ENCODE data around the gene NFIX. TPM values are rescaled to one million over a fixed set of nuclear protein-coding genes. Genes with fewer than 3 reads are reported as not detected.

NFIX gene
- total RNA-seq, 4 donors from 2014 or later = 56.0 to 154 (median 79.4) TPM

- TF ChIP-seq POLR2AphosphoS5 (IDR thresholded peaks at IDR 0.05) = peak; percentile 55 to 81
- TF ChIP-seq POLR2A (IDR thresholded peaks at IDR 0.05; ENCODE audit: low read depth) = no peak
- TF ChIP-seq, protein P1, sequence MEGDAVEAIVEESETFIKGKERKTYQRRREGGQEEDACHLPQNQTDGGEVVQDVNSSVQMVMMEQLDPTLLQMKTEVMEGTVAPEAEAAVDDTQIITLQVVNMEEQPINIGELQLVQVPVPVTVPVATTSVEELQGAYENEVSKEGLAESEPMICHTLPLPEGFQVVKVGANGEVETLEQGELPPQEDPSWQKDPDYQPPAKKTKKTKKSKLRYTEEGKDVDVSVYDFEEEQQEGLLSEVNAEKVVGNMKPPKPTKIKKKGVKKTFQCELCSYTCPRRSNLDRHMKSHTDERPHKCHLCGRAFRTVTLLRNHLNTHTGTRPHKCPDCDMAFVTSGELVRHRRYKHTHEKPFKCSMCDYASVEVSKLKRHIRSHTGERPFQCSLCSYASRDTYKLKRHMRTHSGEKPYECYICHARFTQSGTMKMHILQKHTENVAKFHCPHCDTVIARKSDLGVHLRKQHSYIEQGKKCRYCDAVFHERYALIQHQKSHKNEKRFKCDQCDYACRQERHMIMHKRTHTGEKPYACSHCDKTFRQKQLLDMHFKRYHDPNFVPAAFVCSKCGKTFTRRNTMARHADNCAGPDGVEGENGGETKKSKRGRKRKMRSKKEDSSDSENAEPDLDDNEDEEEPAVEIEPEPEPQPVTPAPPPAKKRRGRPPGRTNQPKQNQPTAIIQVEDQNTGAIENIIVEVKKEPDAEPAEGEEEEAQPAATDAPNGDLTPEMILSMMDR (IDR thresholded peaks at IDR 0.05) = no peak
- TF ChIP-seq EP300 (IDR thresholded peaks at IDR 0.05) = no peak
- Histone ChIP-seq H3K4me3 (peak overlapping the region; percentile 32 to 45 (median 34)), H3K9me3 (no peaks in the 10 kb centered on the region), H3K27ac (replicated peaks in 1 of 4) (peak overlapping the region; percentile 97 to 98 (median 98)), H3K4me1 (peaks cover 100% of the 10 kb centered on the region in 4 donors), H3K36me3 (no peaks in the 10 kb centered on the region), H3K27me3 (no peaks in the 10 kb centered on the region)
- 23% methylated on average over 11 of the region's 17 CpGs for WGBS
- DNase-seq (ENCODE audit: extremely low spot score) = no peak
- intact Hi-C loops (cut with DNase I) = no loop called here
Measured at GRCh38 chr19:13056052-13056660, 60.9 kb downstream of the NFIX start.

- intact Hi-C loops (cut with DNase I) = no loop called here
- Histone ChIP-seq H3K36me3 (no peaks in the 10 kb centered on the region), H3K4me1 (peaks cover 99 to 100% (median 100%) of the 10 kb centered on the region in 4 donors), H3K27me3 (no peaks in the 10 kb centered on the region), H3K4me3 (peak overlapping the region in 1 of 4 donors; percentile 10), H3K27ac (replicated peaks in 1 of 4) (peak overlapping the region; percentile 97 to 98 (median 98)), H3K9me3 (no peaks in the 10 kb centered on the region)
- WGBS = 26% methylated on average over 15 of the region's 15 CpGs
- TF ChIP-seq EP300 (IDR thresholded peaks at IDR 0.05) (no peak), POLR2A (IDR thresholded peaks at IDR 0.05; ENCODE audit: low read depth) (no peak), POLR2AphosphoS5 (IDR thresholded peaks at IDR 0.05) (no peak)
- TF ChIP-seq, protein P1 (IDR thresholded peaks at IDR 0.05) = no peak
- DNase-seq (ENCODE audit: extremely low spot score) = no peak
Measured at GRCh38 chr19:13057147-13057572, 61.9 kb downstream of the NFIX start.

- Histone ChIP-seq H3K9me3 (no peaks in the 10 kb centered on the region), H3K27me3 (no peaks in the 10 kb centered on the region), H3K4me3 (no peak overlapping the region), H3K4me1 (peaks cover 99 to 100% (median 100%) of the 10 kb centered on the region in 4 donors), H3K36me3 (no peaks in the 10 kb centered on the region), H3K27ac (replicated peaks in 1 of 4) (peak overlapping the region; percentile 97 to 98 (median 98))
- DNase-seq (ENCODE audit: extremely low spot score) = no peak
- 49% methylated on average over 2 of the region's 2 CpGs for WGBS
- intact Hi-C loops (cut with DNase I) = no loop called here
- TF ChIP-seq EP300 (IDR thresholded peaks at IDR 0.05) (no peak), POLR2A (IDR thresholded peaks at IDR 0.05; ENCODE audit: low read depth) (no peak), POLR2AphosphoS5 (IDR thresholded peaks at IDR 0.05) (no peak)
- TF ChIP-seq, protein P1 (IDR thresholded peaks at IDR 0.05) = no peak
Measured at GRCh38 chr19:13057744-13058143, 62.5 kb downstream of the NFIX start.

GRCh38 chr19:13058951-13059660, 63.8 kb downstream of the NFIX start:
- H3K9me3 ChIP-seq = no peaks in the 10 kb centered on the region
- H3K36me3 ChIP-seq = no peaks in the 10 kb centered on the region
- intact Hi-C loops (cut with DNase I) = no loop called here
- H3K4me3 ChIP-seq = no peak overlapping the region
- 60% methylated on average over 12 of the region's 12 CpGs for WGBS
- H3K27me3 ChIP-seq = no peaks in the 10 kb centered on the region
- DNase-seq (ENCODE audit: extremely low spot score) = no peak
- TF ChIP-seq POLR2AphosphoS5 (IDR thresholded peaks at IDR 0.05) (peak in 1 of 2 donors; percentile 24), POLR2A (IDR thresholded peaks at IDR 0.05; ENCODE audit: low read depth) (no peak), EP300 (IDR thresholded peaks at IDR 0.05) (no peak)
- TF ChIP-seq, protein P1 (IDR thresholded peaks at IDR 0.05) = peak in 2 of 3 experiments; percentile 14 to 25
- peaks cover 99 to 100% (median 100%) of the 10 kb centered on the region in 4 donors for H3K4me1 ChIP-seq
- peak overlapping the region; percentile 97 to 98 (median 98) for H3K27ac ChIP-seq (replicated peaks in 1 of 4)
